Measurements from ENCODE around the gene PLCE1.

- no peak for TF ChIP-seq HDGF (IDR thresholded peaks at IDR 0.05; ENCODE audit: borderline replicate concordance)
- TF ChIP-seq FOXA1 (IDR thresholded peaks at IDR 0.05) = no peak
- no peak for TF ChIP-seq ARNT (IDR thresholded peaks at IDR 0.05)
- no peak for TF ChIP-seq BHLHE40 (IDR thresholded peaks at IDR 0.05; ENCODE audit: borderline replicate concordance)
- TF ChIP-seq SP1 (IDR thresholded peaks at IDR 0.05) = no peak
- TF ChIP-seq FOXM1 (IDR thresholded peaks at IDR 0.05; ENCODE audit: borderline replicate concordance) = no peak
Observed at GRCh38 chr10:93997546-93997945, 3.8 kb downstream of the PLCE1 start.

All from HEK293T (cell line).